HG03442 (cell line): ENCODE results near the gene ARHGEF16.

Experiments
- ATAC-seq: cut with Tn5 transposase; IDR thresholded peaks from one replicate; pipeline ENCODE4 v1.9.1; 2021; ENCODE audit warnings: mild to moderate bottlenecking, moderate library complexity; ENCODE audit not compliant: unreplicated experiment

The ARHGEF16 gene

GRCh38 chr1:3420218-3420951, 34.1 kb upstream of the ARHGEF16 start:
- ATAC-seq = no peak

- ATAC-seq = no peak
Measured at GRCh38 chr1:3422638-3423037, 31.8 kb upstream of the ARHGEF16 start.

GRCh38 chr1:3423245-3423829, 31.1 kb upstream of the ARHGEF16 start:
- ATAC-seq = no peak

- ATAC-seq = no peak
Measured at GRCh38 chr1:3423896-3424611, 30.4 kb upstream of the ARHGEF16 start.

GRCh38 chr1:3425486-3426215, 28.8 kb upstream of the ARHGEF16 start:
- ATAC-seq = no peak

- ATAC-seq = no peak
Measured at GRCh38 chr1:3426956-3427535, 27.4 kb upstream of the ARHGEF16 start.

- no peak for ATAC-seq
Measured at GRCh38 chr1:3427711-3428704, 26.5 kb upstream of the ARHGEF16 start.

GRCh38 chr1:3428899-3429298, 25.6 kb upstream of the ARHGEF16 start:
- ATAC-seq = no peak

- ATAC-seq = no peak
Measured at GRCh38 chr1:3429320-3429719, 25.1 kb upstream of the ARHGEF16 start.

- ATAC-seq = no peak
Measured at GRCh38 chr1:3429766-3430165, 24.7 kb upstream of the ARHGEF16 start.

- ATAC-seq = no peak
Measured at GRCh38 chr1:3430406-3430805, 24.1 kb upstream of the ARHGEF16 start.

GRCh38 chr1:3430820-3431219, 23.6 kb upstream of the ARHGEF16 start:
- ATAC-seq = no peak

GRCh38 chr1:3431266-3431665, 23.2 kb upstream of the ARHGEF16 start:
- ATAC-seq = no peak

- no peak for ATAC-seq
Measured at GRCh38 chr1:3431686-3432085, 22.8 kb upstream of the ARHGEF16 start.

GRCh38 chr1:3432306-3432705, 22.2 kb upstream of the ARHGEF16 start:
- ATAC-seq = no peak

GRCh38 chr1:3433076-3433475, 21.4 kb upstream of the ARHGEF16 start:
- no peak for ATAC-seq

- ATAC-seq = no peak
Measured at GRCh38 chr1:3433596-3434320, 20.7 kb upstream of the ARHGEF16 start.

GRCh38 chr1:3434406-3435110, 19.9 kb upstream of the ARHGEF16 start:
- no peak for ATAC-seq

- no peak for ATAC-seq
Measured at GRCh38 chr1:3435666-3436065, 18.8 kb upstream of the ARHGEF16 start.
